ENCODE results near the gene FAM131A.

DNA sequence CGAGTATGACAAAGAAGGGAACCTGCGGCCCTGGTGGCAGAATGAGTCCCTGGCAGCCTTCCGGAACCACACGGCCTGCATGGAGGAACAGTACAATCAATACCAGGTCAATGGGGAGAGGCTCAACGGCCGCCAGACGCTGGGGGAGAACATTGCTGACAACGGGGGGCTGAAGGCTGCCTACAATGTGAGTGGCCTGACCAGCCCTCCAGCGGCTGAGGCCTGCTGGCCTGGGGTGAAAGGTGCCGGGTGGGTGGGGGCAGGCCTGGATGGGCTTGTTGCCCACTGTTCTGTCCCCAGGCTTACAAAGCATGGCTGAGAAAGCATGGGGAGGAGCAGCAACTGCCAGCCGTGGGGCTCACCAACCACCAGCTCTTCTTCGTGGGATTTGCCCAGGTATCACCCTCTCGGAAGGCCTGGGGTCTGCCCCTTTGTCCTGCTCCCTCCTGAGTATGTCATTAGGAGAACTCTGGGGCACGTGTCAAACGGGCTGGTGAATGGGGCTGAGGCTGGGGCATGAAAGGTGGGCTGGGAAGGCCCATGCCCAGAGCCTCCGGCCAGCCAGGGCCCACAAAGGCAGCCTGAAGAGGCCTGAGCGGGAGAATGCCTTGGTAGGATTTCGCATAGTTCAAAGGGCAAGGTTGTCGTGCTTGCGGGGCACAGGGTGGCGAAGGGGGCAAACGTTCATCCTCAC, 46.2 kb upstream of the FAM131A start:
- TF ChIP-seq, protein P1, sequence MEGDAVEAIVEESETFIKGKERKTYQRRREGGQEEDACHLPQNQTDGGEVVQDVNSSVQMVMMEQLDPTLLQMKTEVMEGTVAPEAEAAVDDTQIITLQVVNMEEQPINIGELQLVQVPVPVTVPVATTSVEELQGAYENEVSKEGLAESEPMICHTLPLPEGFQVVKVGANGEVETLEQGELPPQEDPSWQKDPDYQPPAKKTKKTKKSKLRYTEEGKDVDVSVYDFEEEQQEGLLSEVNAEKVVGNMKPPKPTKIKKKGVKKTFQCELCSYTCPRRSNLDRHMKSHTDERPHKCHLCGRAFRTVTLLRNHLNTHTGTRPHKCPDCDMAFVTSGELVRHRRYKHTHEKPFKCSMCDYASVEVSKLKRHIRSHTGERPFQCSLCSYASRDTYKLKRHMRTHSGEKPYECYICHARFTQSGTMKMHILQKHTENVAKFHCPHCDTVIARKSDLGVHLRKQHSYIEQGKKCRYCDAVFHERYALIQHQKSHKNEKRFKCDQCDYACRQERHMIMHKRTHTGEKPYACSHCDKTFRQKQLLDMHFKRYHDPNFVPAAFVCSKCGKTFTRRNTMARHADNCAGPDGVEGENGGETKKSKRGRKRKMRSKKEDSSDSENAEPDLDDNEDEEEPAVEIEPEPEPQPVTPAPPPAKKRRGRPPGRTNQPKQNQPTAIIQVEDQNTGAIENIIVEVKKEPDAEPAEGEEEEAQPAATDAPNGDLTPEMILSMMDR (IDR thresholded peaks at IDR 0.05; ENCODE audit: insufficient read depth, low read length, poor library complexity, severe bottlenecking), result no peak
- TF ChIP-seq EZH2phosphoT487 (conservative IDR thresholded peaks at IDR 0.05; ENCODE audit: low read length), result no peak

Measured in SU-DHL-6 (cell line).